LNCaP clone FGC (cell line): ENCODE measurements around the gene THRB.

Experiments
- DNase-seq: peaks from one replicate; pipeline ENCODE4 v3.0.0-alpha.2; 2011; ENCODE audit warnings: low read depth
- H3K4me3 ChIP-seq: 2 replicates; pipeline ENCODE4 v1.5.1; 2011; ENCODE audit warnings: mild to moderate bottlenecking, low read depth, low read length, control low read depth
- CTCF ChIP-seq: IDR thresholded peaks from 2 replicates; pipeline ENCODE4 v1.5.1; 2012; ENCODE audit warnings: mild to moderate bottlenecking; ENCODE audit not compliant: control insufficient read depth, insufficient read depth; ENCODE audit errors: extremely low read depth

Gene THRB

GRCh38 chr3:24393316-24393715 is 101.3 kb downstream of the THRB start:
- no peak overlapping the region for H3K4me3 ChIP-seq
- no peak for DNase-seq
- TF ChIP-seq CTCF, result no peak

GRCh38 chr3:24390169-24391130 is 104.2 kb downstream of the THRB start:
- DNase-seq, result no peak
- TF ChIP-seq CTCF, result no peak
- H3K4me3 ChIP-seq, result no peak overlapping the region

- no peak for DNase-seq
- TF ChIP-seq CTCF, result no peak
- H3K4me3 ChIP-seq, result no peak overlapping the region
Observed at GRCh38 chr3:24389108-24390090, 105.3 kb downstream of the THRB start.

- DNase-seq, result no peak
- H3K4me3 ChIP-seq, result no peak overlapping the region
- TF ChIP-seq CTCF, result no peak
Observed at GRCh38 chr3:24388611-24389010, 106.0 kb downstream of the THRB start.

- no peak overlapping the region for H3K4me3 ChIP-seq
- no peak for TF ChIP-seq CTCF
- no peak for DNase-seq
Observed at GRCh38 chr3:24388159-24388558, 106.5 kb downstream of the THRB start.

- TF ChIP-seq CTCF, result no peak
- H3K4me3 ChIP-seq, result no peak overlapping the region
- no peak for DNase-seq
Observed at GRCh38 chr3:24387493-24387892, 107.2 kb downstream of the THRB start.
